SK-N-SH treated with all-trans-retinoic acid at 6 μM for 48 hours (cell line): Measurements from ENCODE around the gene VWA5B1.

Source experiments
- ARNTL ChIP-seq: fragments of 450-650 bp; formaldehyde crosslinking; IDR thresholded peaks from 2 replicates; pipeline ENCODE4 v1.5.0; 2020; ENCODE audit warnings: low read depth, mild to moderate bottlenecking, moderate library complexity, borderline replicate concordance
- ESRRG ChIP-seq: fragments of 250-450 bp; sonication (Bioruptor Pico); IDR thresholded peaks from 2 replicates; pipeline ENCODE4 v1.6.1; 2021; ENCODE audit warnings: mild to moderate bottlenecking
- GLIS3 ChIP-seq: fragments of 250-450 bp; sonication (Bioruptor Pico); IDR thresholded peaks from 2 replicates; pipeline ENCODE4 v1.5.0; 2020; ENCODE audit warnings: mild to moderate bottlenecking, moderate library complexity
- OSR1 ChIP-seq: fragments of 250-450 bp; sonication (Bioruptor Pico); IDR thresholded peaks from 2 replicates; pipeline ENCODE4 v1.8.0; 2022; ENCODE audit warnings: moderate library complexity, mild to moderate bottlenecking, inconsistent platforms
- PPARA ChIP-seq: fragments of 250-450 bp; sonication (Bioruptor Pico); IDR thresholded peaks from 2 replicates; pipeline ENCODE4 v1.5.0; 2020; ENCODE audit warnings: mild to moderate bottlenecking, borderline replicate concordance
- RARB ChIP-seq: fragments of 250-450 bp; sonication (Bioruptor Pico); IDR thresholded peaks from 2 replicates; pipeline ENCODE4 v1.8.0; 2021; ENCODE audit warnings: mild to moderate bottlenecking, moderate library complexity
- SNAI2 ChIP-seq: fragments of 250-450 bp; sonication (Bioruptor Pico); IDR thresholded peaks from 2 replicates; pipeline ENCODE4 v1.5.0; 2020; ENCODE audit warnings: mild to moderate bottlenecking, moderate library complexity
- TOX ChIP-seq: fragments of 250-450 bp; sonication (Bioruptor Pico); IDR thresholded peaks from 2 replicates; pipeline ENCODE4 v1.8.0; 2021; ENCODE audit warnings: mild to moderate bottlenecking, moderate library complexity, borderline replicate concordance
- ZNF565 ChIP-seq: fragments of 450-650 bp; formaldehyde crosslinking; conservative IDR thresholded peaks from 2 replicates; pipeline ENCODE4 v1.5.0; 2020; ENCODE audit warnings: low read depth, mild to moderate bottlenecking, moderate library complexity
- TF ChIP-seq, protein P1 (sequence below): fragments of 250-450 bp; sonication (Bioruptor Pico); IDR thresholded peaks from 2 replicates; pipeline ENCODE4 v1.8.0; 2020; ENCODE audit warnings: mild to moderate bottlenecking, moderate library complexity, borderline replicate concordance
- TF ChIP-seq, protein P2 (sequence below): fragments of 250-450 bp; sonication (Bioruptor Pico); IDR thresholded peaks from 2 replicates; pipeline ENCODE4 v1.5.1; 2020; ENCODE audit warnings: low read depth, mild to moderate bottlenecking, moderate library complexity

DNA sequence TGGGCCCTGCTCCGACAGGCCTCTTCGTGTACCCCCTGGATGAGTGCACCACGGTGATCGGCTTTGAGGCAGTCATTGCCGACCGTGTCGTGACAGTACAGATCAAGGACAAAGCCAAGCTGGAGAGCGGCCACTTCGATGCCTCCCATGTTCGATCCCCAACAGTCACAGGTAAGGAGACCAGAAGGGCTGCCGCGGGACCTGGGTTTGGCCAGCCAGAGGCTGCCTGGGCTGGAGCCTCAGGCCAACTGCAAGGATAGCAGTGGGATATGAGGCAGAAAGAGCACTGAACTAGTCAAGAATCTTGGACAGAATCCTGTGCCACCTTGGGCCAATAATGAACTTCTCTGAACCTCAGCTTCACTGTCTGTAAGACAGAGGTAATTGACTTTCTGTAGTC is 22.1 kb downstream of the VWA5B1 start:
- no peak for TF ChIP-seq ESRRG (CRISPR knock-in tag)
- no peak for TF ChIP-seq TOX (CRISPR knock-in tag)
- TF ChIP-seq GLIS3 (CRISPR knock-in tag), result no peak
- TF ChIP-seq ARNTL (CRISPR knock-in tag), result no peak
- no peak for TF ChIP-seq RARB
- no peak for TF ChIP-seq PPARA (CRISPR knock-in tag)
- no peak for TF ChIP-seq ZNF565 (CRISPR knock-in tag)
- TF ChIP-seq OSR1 (CRISPR knock-in tag), result no peak
- no peak for TF ChIP-seq SNAI2 (CRISPR knock-in tag)
- TF ChIP-seq, protein P1, sequence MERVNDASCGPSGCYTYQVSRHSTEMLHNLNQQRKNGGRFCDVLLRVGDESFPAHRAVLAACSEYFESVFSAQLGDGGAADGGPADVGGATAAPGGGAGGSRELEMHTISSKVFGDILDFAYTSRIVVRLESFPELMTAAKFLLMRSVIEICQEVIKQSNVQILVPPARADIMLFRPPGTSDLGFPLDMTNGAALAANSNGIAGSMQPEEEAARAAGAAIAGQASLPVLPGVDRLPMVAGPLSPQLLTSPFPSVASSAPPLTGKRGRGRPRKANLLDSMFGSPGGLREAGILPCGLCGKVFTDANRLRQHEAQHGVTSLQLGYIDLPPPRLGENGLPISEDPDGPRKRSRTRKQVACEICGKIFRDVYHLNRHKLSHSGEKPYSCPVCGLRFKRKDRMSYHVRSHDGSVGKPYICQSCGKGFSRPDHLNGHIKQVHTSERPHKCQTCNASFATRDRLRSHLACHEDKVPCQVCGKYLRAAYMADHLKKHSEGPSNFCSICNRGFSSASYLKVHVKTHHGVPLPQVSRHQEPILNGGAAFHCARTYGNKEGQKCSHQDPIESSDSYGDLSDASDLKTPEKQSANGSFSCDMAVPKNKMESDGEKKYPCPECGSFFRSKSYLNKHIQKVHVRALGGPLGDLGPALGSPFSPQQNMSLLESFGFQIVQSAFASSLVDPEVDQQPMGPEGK, result no peak
- TF ChIP-seq, protein P2, sequence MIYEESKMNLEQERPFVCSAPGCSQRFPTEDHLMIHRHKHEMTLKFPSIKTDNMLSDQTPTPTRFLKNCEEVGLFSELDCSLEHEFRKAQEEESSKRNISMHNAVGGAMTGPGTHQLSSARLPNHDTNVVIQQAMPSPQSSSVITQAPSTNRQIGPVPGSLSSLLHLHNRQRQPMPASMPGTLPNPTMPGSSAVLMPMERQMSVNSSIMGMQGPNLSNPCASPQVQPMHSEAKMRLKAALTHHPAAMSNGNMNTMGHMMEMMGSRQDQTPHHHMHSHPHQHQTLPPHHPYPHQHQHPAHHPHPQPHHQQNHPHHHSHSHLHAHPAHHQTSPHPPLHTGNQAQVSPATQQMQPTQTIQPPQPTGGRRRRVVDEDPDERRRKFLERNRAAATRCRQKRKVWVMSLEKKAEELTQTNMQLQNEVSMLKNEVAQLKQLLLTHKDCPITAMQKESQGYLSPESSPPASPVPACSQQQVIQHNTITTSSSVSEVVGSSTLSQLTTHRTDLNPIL, result no peak
